Glutamatergic neuron (in vitro differentiated cells): Measurements from ENCODE around the gene SLCO3A1. TPM values are rescaled to one million over a fixed set of nuclear protein-coding genes. Genes with fewer than 3 reads are reported as not detected.

Experiments
- DNase-seq: peaks from one replicate; pipeline ENCODE4 v3.0.0; 2022
- H3K27ac Mint-ChIP-seq: one replicate; pipeline ENCODE4 v1.8.0; 2020; ENCODE audit warnings: mild to moderate bottlenecking, mixed read lengths, inconsistent platforms; ENCODE audit not compliant: unreplicated experiment
- H3K27me3 Mint-ChIP-seq: one replicate; pipeline ENCODE4 v1.8.0; 2020; ENCODE audit warnings: mild to moderate bottlenecking, moderate library complexity, mixed read lengths, inconsistent platforms; ENCODE audit not compliant: unreplicated experiment
- H3K36me3 Mint-ChIP-seq: one replicate; pipeline ENCODE4 v1.8.0; 2020; ENCODE audit warnings: mild to moderate bottlenecking, mixed read lengths, inconsistent platforms; ENCODE audit not compliant: unreplicated experiment
- H3K4me1 Mint-ChIP-seq: one replicate; pipeline ENCODE4 v1.8.0; 2020; ENCODE audit warnings: mild to moderate bottlenecking, low read depth, mixed read lengths, inconsistent platforms; ENCODE audit not compliant: unreplicated experiment
- H3K4me3 Mint-ChIP-seq: one replicate; pipeline ENCODE4 v1.8.0; 2020; ENCODE audit warnings: mild to moderate bottlenecking, mixed read lengths, inconsistent platforms; ENCODE audit not compliant: unreplicated experiment
- H3K9me3 Mint-ChIP-seq: one replicate; pipeline ENCODE4 v1.8.0; 2020; ENCODE audit warnings: mild to moderate bottlenecking, moderate library complexity, mixed read lengths, inconsistent platforms; ENCODE audit not compliant: unreplicated experiment
- CTCF ChIP-seq: fragments of 200-600 bp; sonication (generic); IDR thresholded peaks from one replicate; pipeline ENCODE4 v1.5.0; 2021; ENCODE audit not compliant: partially characterized antibody, unreplicated experiment
- total RNA-seq: library from RNA; stranded (reverse); fragmentation: NEBNext Ultra II Directional; extraction: Animal tissue kit (Norgen Biotek cat#: 25700); gene quantifications from one replicate; pipeline ENCODE4 v1.2.1, GENCODE V29; 2021; ENCODE audit not compliant: unreplicated experiment

Gene SLCO3A1
- total RNA-seq, 1 donor from 2014 or later = 27.9 TPM

DNA sequence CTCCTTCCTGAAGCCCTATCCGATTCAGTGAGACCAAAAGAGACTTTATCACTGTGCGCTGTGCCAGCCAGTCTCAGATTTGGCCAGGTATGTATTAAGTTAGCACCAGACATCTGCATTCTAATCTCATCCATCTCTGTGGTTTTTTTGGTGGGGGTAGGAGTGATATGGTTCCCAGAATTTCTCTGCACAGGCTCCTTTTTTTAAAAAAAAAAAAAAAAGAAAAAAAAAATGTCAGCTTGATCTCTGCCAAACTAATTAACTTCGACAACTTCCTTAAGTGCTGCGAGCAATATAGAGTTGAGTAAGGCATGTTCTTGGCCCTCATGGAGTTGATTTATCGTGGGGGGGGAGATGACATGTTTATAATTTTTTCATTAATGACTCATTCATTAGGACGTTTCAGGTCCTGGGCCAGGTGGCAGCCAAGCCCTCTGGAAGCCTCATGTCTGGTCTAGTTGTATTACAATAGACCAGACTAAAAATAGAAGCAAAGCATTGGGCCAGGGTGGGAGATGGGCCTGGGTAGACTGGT lies 12.9 kb downstream of the SLCO3A1 start:
- no peak overlapping the region for H3K4me3 Mint-ChIP-seq
- no peak overlapping the region for H3K27ac Mint-ChIP-seq

DNA sequence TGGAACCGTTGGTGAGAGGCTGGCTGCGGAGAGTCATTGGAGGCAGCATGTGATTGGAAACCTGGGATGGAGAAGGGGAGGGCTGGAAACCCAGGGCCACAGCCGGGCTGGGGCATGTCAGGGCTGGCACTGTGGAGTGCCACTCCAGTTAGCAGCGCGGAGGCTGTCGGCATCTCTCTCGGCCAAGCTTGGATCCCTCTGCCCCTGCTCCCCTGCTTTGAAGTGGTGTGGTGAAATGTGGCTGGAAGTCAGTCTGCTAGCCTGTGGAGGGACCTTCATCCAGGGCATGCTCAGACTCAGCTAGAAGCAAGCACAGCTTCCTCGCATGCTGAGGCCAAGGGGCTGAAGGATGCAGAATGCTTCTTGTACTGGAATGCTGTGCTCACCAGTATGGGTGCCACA lies 13.5 kb downstream of the SLCO3A1 start:
- DNase-seq = no peak
- Mint-ChIP-seq H3K4me3 (no peak overlapping the region), H3K9me3 (peaks cover 2% of the 10 kb centered on the region), H3K27ac (no peak overlapping the region), H3K27me3 (peaks cover 2% of the 10 kb centered on the region), H3K4me1 (peaks cover 42% of the 10 kb centered on the region), H3K36me3 (peaks cover 6% of the 10 kb centered on the region)
- TF ChIP-seq CTCF = no peak

More for the DNA sequence above, 12.9 kb downstream of the SLCO3A1 start:
- DNase-seq = no peak
- peaks cover 6% of the 10 kb centered on the region for H3K36me3 Mint-ChIP-seq
- no peak for TF ChIP-seq CTCF
- peaks cover 42% of the 10 kb centered on the region for H3K4me1 Mint-ChIP-seq
- H3K9me3 Mint-ChIP-seq = peaks cover 2% of the 10 kb centered on the region
- peaks cover 2% of the 10 kb centered on the region for H3K27me3 Mint-ChIP-seq

- Mint-ChIP-seq H3K27ac (no peak overlapping the region), H3K4me3 (no peak overlapping the region)
- DNase-seq = no peak
Measured at GRCh38 chr15:91867581-91868026, 14.1 kb downstream of the SLCO3A1 start.

GRCh38 chr15:91870876-91871537 lies 17.5 kb downstream of the SLCO3A1 start:
- Mint-ChIP-seq H3K36me3 (peaks cover 6% of the 10 kb centered on the region), H3K4me1 (peaks cover 13% of the 10 kb centered on the region), H3K27ac (no peak overlapping the region), H3K4me3 (no peak overlapping the region), H3K27me3 (peaks cover 2% of the 10 kb centered on the region), H3K9me3 (peaks cover 2% of the 10 kb centered on the region)
- TF ChIP-seq CTCF = no peak
- no peak for DNase-seq

More at GRCh38 chr15:91867581-91868026, 14.1 kb downstream of the SLCO3A1 start:
- peaks cover 6% of the 10 kb centered on the region for H3K36me3 Mint-ChIP-seq
- H3K9me3 Mint-ChIP-seq = peaks cover 2% of the 10 kb centered on the region
- peaks cover 38% of the 10 kb centered on the region for H3K4me1 Mint-ChIP-seq
- no peak for TF ChIP-seq CTCF
- peaks cover 2% of the 10 kb centered on the region for H3K27me3 Mint-ChIP-seq

GRCh38 chr15:91871837-91872236 lies 18.3 kb downstream of the SLCO3A1 start:
- Mint-ChIP-seq H3K27me3 (peaks cover 2% of the 10 kb centered on the region), H3K36me3 (peaks cover 7% of the 10 kb centered on the region), H3K4me1 (peaks cover 9% of the 10 kb centered on the region), H3K27ac (no peak overlapping the region), H3K9me3 (peaks cover 2% of the 10 kb centered on the region), H3K4me3 (no peak overlapping the region)
- no peak for TF ChIP-seq CTCF
- no peak for DNase-seq
